NCI-H748 treated with DMSO at 0.1 percent for 48 hours (cell line): ENCODE measurements around the gene UBTD2.
"Not testable (repeated sequence)": the region's sequence is repeated elsewhere in the genome, so short reads cannot be mapped to it uniquely, and the experiment has no call there.

Source experiments
- DNase-seq: peaks from one replicate; lab custom pipeline; 2025; lab: John Stamatoyannopoulos, UW

The UBTD2 gene

GRCh38 chr5:172291837-172292236 is 8.3 kb upstream of the UBTD2 start:
- not testable (repeated sequence) for DNase-seq

- no peak for DNase-seq
Observed at GRCh38 chr5:172288465-172288864, 4.9 kb upstream of the UBTD2 start.

- DNase-seq: not testable (repeated sequence)
Observed at GRCh38 chr5:172287140-172287539, 3.6 kb upstream of the UBTD2 start.

- no peak for DNase-seq
Observed at GRCh38 chr5:172285226-172286143, 1.9 kb upstream of the UBTD2 start.

GRCh38 chr5:172284611-172284980 is 1.0 kb upstream of the UBTD2 start:
- no peak for DNase-seq

GRCh38 chr5:172283862-172284610 is 472 bp upstream of the UBTD2 start:
- peak; percentile 60 for DNase-seq

- no peak for DNase-seq
Observed at GRCh38 chr5:172282272-172283019, 1.1 kb downstream of the UBTD2 start.

- no peak for DNase-seq
Observed at GRCh38 chr5:172281346-172281745, 2.2 kb downstream of the UBTD2 start.

- DNase-seq: no peak
Observed at GRCh38 chr5:172280929-172281328, 2.6 kb downstream of the UBTD2 start.

GRCh38 chr5:172280317-172280716 is 3.2 kb downstream of the UBTD2 start:
- no peak for DNase-seq

GRCh38 chr5:172278356-172278755 is 5.2 kb downstream of the UBTD2 start:
- DNase-seq: no peak

GRCh38 chr5:172276214-172276613 is 7.3 kb downstream of the UBTD2 start:
- no peak for DNase-seq

- DNase-seq: no peak
Observed at GRCh38 chr5:172274951-172275753, 8.4 kb downstream of the UBTD2 start.

- no peak for DNase-seq
Observed at GRCh38 chr5:172267943-172268342, 15.6 kb downstream of the UBTD2 start.

GRCh38 chr5:172266676-172267092 is 16.9 kb downstream of the UBTD2 start:
- no peak for DNase-seq

GRCh38 chr5:172266071-172266675 is 17.4 kb downstream of the UBTD2 start:
- DNase-seq: no peak

GRCh38 chr5:172264815-172265395 is 18.7 kb downstream of the UBTD2 start:
- no peak for DNase-seq

GRCh38 chr5:172255444-172255843 is 28.1 kb downstream of the UBTD2 start:
- no peak for DNase-seq

- DNase-seq: no peak
Observed at GRCh38 chr5:172252501-172252900, 31.1 kb downstream of the UBTD2 start.

GRCh38 chr5:172251419-172251818 is 32.1 kb downstream of the UBTD2 start:
- no peak for DNase-seq

- no peak for DNase-seq
Observed at GRCh38 chr5:172248637-172249036, 34.9 kb downstream of the UBTD2 start.
